PC-9 (cell line): Measurements from ENCODE around the gene PRKCA. TPM values are rescaled to one million over a fixed set of nuclear protein-coding genes. Genes with fewer than 3 reads are reported as not detected.
A peak's percentile ranks its signal among the peaks of the same experiment; 100 is the strongest.

ENCODE experiments used
- BruUV-seq: library from RNA; stranded (reverse); fragments of 400-500 nt; replicated peaks from 2 replicates; lab custom pipeline; 2021; lab: Mats Ljungman, UMichigan
- CTCF ChIA-PET: fragments of 300-600 bp; sonication (Branson Sonifier 250); formaldehyde crosslinking; loops from one replicate; lab custom pipeline; 2022; ENCODE audit warnings: antibody characterized with exemption; lab: Charles Lee
- POLR2A ChIA-PET: fragments of 300-600 bp; sonication (Branson Sonifier 250); formaldehyde crosslinking; loops from one replicate; lab custom pipeline; 2022; ENCODE audit warnings: antibody characterized with exemption; ENCODE audit not compliant: unreplicated experiment; lab: Charles Lee
- DNase-seq, 2 experiments: peaks; one replicate each; pipeline versions ENCODE4 v3.0.0 to v3.0.0-alpha.2; 2015 to 2022; ENCODE audit warnings: mixed read lengths in 1 of 2
- H2AFZ ChIP-seq: fragments of 200-600 bp; sonication (generic); 2 replicates; pipeline ENCODE4 v1.8.1; 2017; ENCODE audit warnings: antibody characterized with exemption
- H3F3A ChIP-seq: fragments of 200-600 bp; sonication (generic); 2 replicates; pipeline ENCODE4 v1.8.1; 2017; ENCODE audit warnings: antibody characterized with exemption, mild to moderate bottlenecking, low read depth; ENCODE audit not compliant: insufficient read depth
- H3K27ac ChIP-seq: fragments of 200-600 bp; sonication (generic); 2 replicates; pipeline ENCODE4 v1.6.1; 2016; ENCODE audit warnings: mixed run types
- H3K27me3 ChIP-seq: fragments of 200-600 bp; sonication (generic); 2 replicates; pipeline ENCODE4 v1.6.1; 2016; ENCODE audit warnings: low read depth, mixed run types; ENCODE audit not compliant: insufficient read depth
- H3K36me3 ChIP-seq: fragments of 200-600 bp; sonication (generic); 2 replicates; pipeline ENCODE4 v1.6.1; 2016; ENCODE audit warnings: low read depth, mixed run types
- H3K4me1 ChIP-seq: fragments of 200-600 bp; sonication (generic); replicated peaks from 2 replicates; pipeline ENCODE4 v1.6.1; 2016; ENCODE audit warnings: mixed run types; ENCODE audit not compliant: insufficient read depth
- H3K4me2 ChIP-seq: fragments of 200-600 bp; sonication (generic); 2 replicates; pipeline ENCODE4 v1.6.1; 2017; ENCODE audit warnings: mixed run types
- H3K4me3 ChIP-seq: fragments of 200-600 bp; sonication (generic); 2 replicates; pipeline ENCODE4 v1.6.1; 2016; ENCODE audit warnings: mixed run types
- H3K79me2 ChIP-seq: fragments of 200-600 bp; sonication (generic); 2 replicates; pipeline ENCODE4 v1.6.1; 2017; ENCODE audit warnings: low read depth, mixed run types
- H3K9me2 ChIP-seq: fragments of 200-600 bp; sonication (generic); 2 replicates; pipeline ENCODE4 v1.8.1; 2017; ENCODE audit warnings: mild to moderate bottlenecking; ENCODE audit not compliant: insufficient read depth
- H3K9me3 ChIP-seq: fragments of 200-600 bp; sonication (generic); 2 replicates; pipeline ENCODE4 v1.8.1; 2016; ENCODE audit warnings: low read depth; ENCODE audit not compliant: insufficient read depth
- H4K20me1 ChIP-seq: fragments of 200-600 bp; sonication (generic); 2 replicates; pipeline ENCODE4 v1.8.1; 2017; ENCODE audit not compliant: insufficient read depth
- CTCF ChIP-seq: fragments of 200-600 bp; sonication (generic); conservative IDR thresholded peaks from 2 replicates; pipeline ENCODE4 v1.6.1; 2017; ENCODE audit warnings: mixed run types, antibody characterized with exemption, mild to moderate bottlenecking, moderate library complexity
- EZH2 ChIP-seq: fragments of 200-600 bp; sonication (generic); IDR thresholded peaks from 2 replicates; pipeline ENCODE4 v1.8.0; 2017; ENCODE audit warnings: antibody characterized with exemption, low read depth
- intact Hi-C: fragments of 100-400 bp; cut with micrococcal nuclease; formaldehyde crosslinking; loops from one replicate; pipeline ENCODE4 v1.10.0; 2022; ENCODE audit not compliant: unreplicated experiment
- total RNA-seq: library from RNA; stranded (reverse); gene quantifications from 2 replicates; pipeline ENCODE4 v1.2.3, GENCODE V29; 2021

PRKCA gene
- total RNA-seq, 1 experiment from 2014 or later: 23.1 TPM

GRCh38 chr17:66701462-66701861 is 399.0 kb downstream of the PRKCA start:
- intact Hi-C loops: no loop called here
- TF ChIP-seq EZH2 (no peak), CTCF (no peak)
- no peak overlapping the region for H3K4me2 ChIP-seq
- BruUV-seq: no TSS peak
- ChIA-PET POLR2A (no interaction called here), CTCF (interaction anchor here (0.5 kb wide), 1 partner anchor 451 kb away, joined by 3 read pairs; no protein-coding TSS in a partner anchor)
- H4K20me1 ChIP-seq: no peaks in the 10 kb centered on the region
- no peaks in the 10 kb centered on the region for H3K79me2 ChIP-seq
- peaks cover 40% of the 10 kb centered on the region for H3K4me1 ChIP-seq
- DNase-seq: no peak
- H3K36me3 ChIP-seq: no peaks in the 10 kb centered on the region
- H3K27me3 ChIP-seq: no peaks in the 10 kb centered on the region
- no peak overlapping the region for H3K4me3 ChIP-seq
- H3K9me2 ChIP-seq: no peaks in the 10 kb centered on the region
- peaks cover 23% of the 10 kb centered on the region for H3F3A ChIP-seq
- H3K9me3 ChIP-seq: peaks cover 4% of the 10 kb centered on the region; the same call in 1 of the 2 replicates
- no peak overlapping the region for H2AFZ ChIP-seq
- H3K27ac ChIP-seq: no peak overlapping the region

- Histone ChIP-seq H3K79me2 (no peaks in the 10 kb centered on the region), H3F3A (peaks cover 32% of the 10 kb centered on the region), H3K36me3 (no peaks in the 10 kb centered on the region), H3K4me1 (peaks cover 48% of the 10 kb centered on the region), H3K9me2 (no peaks in the 10 kb centered on the region), H4K20me1 (no peaks in the 10 kb centered on the region), H2AFZ (no peak overlapping the region), H3K27ac (peak overlapping the region; percentile 75), H3K9me3 (peaks cover 4% of the 10 kb centered on the region; the same call in 1 of the 2 replicates), H3K4me2 (peak overlapping the region; percentile 46), H3K27me3 (no peaks in the 10 kb centered on the region), H3K4me3 (no peak overlapping the region)
- no TSS peak for BruUV-seq
- DNase-seq: peak in 1 of 2 experiments; percentile 91
- CTCF ChIA-PET: no interaction called here
- POLR2A ChIA-PET: no interaction called here
- no peak for TF ChIP-seq CTCF
- no peak for TF ChIP-seq EZH2
- intact Hi-C loops: no loop called here
Observed at GRCh38 chr17:66702106-66702936, 399.9 kb downstream of the PRKCA start.

- Histone ChIP-seq H3F3A (peaks cover 46% of the 10 kb centered on the region), H4K20me1 (no peaks in the 10 kb centered on the region), H3K79me2 (no peaks in the 10 kb centered on the region), H3K9me2 (no peaks in the 10 kb centered on the region), H3K4me2 (no peak overlapping the region), H3K36me3 (no peaks in the 10 kb centered on the region), H2AFZ (no peak overlapping the region), H3K4me3 (no peak overlapping the region), H3K27me3 (no peaks in the 10 kb centered on the region), H3K4me1 (peaks cover 62% of the 10 kb centered on the region), H3K27ac (no peak overlapping the region), H3K9me3 (no peaks in the 10 kb centered on the region)
- intact Hi-C loops: no loop called here
- BruUV-seq: no TSS peak
- TF ChIP-seq CTCF (no peak), EZH2 (no peak)
- ChIA-PET POLR2A (interaction anchor here (0.5 kb wide), 1 partner anchor 1000 kb away, joined by 8 read pairs; no protein-coding TSS in a partner anchor), CTCF (interaction anchor here (0.6 kb wide), 1 partner anchor 120 kb away, joined by 6 read pairs; no protein-coding TSS in a partner anchor)
- no peak for DNase-seq
Observed at GRCh38 chr17:66704858-66705520, 402.6 kb downstream of the PRKCA start.
